SU-DHL-6 (cell line): ENCODE measurements around the gene RAD51B.

Experiments
- EZH2phosphoT487 ChIP-seq: fragments of 200-600 bp; sonication (generic), shearing (Covaris generic); conservative IDR thresholded peaks from 2 replicates; pipeline ENCODE4 v1.6.1; 2018; ENCODE audit warnings: mild to moderate bottlenecking, antibody characterized with exemption, low read length, moderate library complexity, mixed read lengths
- TF ChIP-seq, protein P1 (sequence below): fragments of 200-600 bp; sonication (generic); IDR thresholded peaks from one replicate; pipeline ENCODE4 v1.5.1; 2017; ENCODE audit warnings: antibody characterized with exemption, mild to moderate bottlenecking, low read length, moderate library complexity; ENCODE audit not compliant: insufficient read depth, poor library complexity, severe bottlenecking

DNA sequence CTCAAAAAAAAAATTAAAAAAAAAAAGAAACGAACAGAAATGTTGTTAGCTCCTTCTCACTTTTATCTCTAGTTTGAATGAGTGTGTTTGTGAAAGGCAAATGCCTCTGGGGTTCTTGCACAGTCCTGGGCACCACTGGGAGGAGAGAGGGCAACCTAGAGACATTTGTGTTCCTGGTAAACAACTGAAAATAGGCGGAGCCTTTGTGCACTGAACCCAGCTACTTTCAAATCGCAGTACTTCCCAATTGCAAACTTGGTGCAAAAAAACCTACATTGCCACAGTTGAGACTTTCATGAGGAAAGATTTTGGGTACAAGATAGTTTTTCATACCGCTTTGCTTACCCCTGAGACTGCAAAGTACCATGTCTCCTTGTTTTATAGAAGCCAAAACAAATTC lies 543.3 kb downstream of the RAD51B start:
- no peak for TF ChIP-seq EZH2phosphoT487
- TF ChIP-seq, protein P1, sequence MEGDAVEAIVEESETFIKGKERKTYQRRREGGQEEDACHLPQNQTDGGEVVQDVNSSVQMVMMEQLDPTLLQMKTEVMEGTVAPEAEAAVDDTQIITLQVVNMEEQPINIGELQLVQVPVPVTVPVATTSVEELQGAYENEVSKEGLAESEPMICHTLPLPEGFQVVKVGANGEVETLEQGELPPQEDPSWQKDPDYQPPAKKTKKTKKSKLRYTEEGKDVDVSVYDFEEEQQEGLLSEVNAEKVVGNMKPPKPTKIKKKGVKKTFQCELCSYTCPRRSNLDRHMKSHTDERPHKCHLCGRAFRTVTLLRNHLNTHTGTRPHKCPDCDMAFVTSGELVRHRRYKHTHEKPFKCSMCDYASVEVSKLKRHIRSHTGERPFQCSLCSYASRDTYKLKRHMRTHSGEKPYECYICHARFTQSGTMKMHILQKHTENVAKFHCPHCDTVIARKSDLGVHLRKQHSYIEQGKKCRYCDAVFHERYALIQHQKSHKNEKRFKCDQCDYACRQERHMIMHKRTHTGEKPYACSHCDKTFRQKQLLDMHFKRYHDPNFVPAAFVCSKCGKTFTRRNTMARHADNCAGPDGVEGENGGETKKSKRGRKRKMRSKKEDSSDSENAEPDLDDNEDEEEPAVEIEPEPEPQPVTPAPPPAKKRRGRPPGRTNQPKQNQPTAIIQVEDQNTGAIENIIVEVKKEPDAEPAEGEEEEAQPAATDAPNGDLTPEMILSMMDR = no peak
